ENCODE data around the gene EIF1AD.
"Not testable (repeated sequence)": the region's sequence is repeated elsewhere in the genome, so short reads cannot be mapped to it uniquely, and the experiment has no call there.

EIF1AD gene

GRCh38 chr11:66022401-66023185, 20.6 kb upstream of the EIF1AD start:
- DNase-seq (ENCODE audit: low read depth in 1 of 2, low spot score in 1 of 2) = peak; percentile 61 to 68

- no peak for DNase-seq (ENCODE audit: low read depth in 1 of 2, low spot score in 1 of 2)
Measured at GRCh38 chr11:66020618-66021357, 18.8 kb upstream of the EIF1AD start.

- no peak for DNase-seq (ENCODE audit: low read depth in 1 of 2, low spot score in 1 of 2)
Measured at GRCh38 chr11:66020212-66020611, 18.3 kb upstream of the EIF1AD start.

DNA sequence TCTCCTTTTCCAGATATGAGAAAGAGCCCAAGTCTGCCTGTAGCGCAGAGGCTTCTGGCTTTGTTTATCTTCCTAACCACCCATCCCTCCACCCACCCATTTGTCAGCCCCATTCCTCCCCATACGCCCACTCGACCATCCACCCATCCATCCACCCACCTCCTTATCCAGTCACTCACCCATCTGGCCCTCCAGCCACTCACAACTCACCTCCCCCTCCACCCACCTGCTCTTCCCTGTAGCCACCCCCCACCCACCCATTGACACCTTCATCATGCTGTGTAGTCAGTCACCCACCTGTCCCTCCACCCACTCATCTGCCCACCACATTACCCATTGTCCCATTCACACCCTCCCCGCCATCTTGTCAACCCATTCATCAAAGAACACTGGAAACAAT, 15.4 kb upstream of the EIF1AD start:
- no peak for DNase-seq (ENCODE audit: low read depth in 1 of 2, low spot score in 1 of 2)

GRCh38 chr11:66016793-66017177, 14.8 kb upstream of the EIF1AD start:
- no peak for DNase-seq (ENCODE audit: low read depth in 1 of 2, low spot score in 1 of 2)

DNA sequence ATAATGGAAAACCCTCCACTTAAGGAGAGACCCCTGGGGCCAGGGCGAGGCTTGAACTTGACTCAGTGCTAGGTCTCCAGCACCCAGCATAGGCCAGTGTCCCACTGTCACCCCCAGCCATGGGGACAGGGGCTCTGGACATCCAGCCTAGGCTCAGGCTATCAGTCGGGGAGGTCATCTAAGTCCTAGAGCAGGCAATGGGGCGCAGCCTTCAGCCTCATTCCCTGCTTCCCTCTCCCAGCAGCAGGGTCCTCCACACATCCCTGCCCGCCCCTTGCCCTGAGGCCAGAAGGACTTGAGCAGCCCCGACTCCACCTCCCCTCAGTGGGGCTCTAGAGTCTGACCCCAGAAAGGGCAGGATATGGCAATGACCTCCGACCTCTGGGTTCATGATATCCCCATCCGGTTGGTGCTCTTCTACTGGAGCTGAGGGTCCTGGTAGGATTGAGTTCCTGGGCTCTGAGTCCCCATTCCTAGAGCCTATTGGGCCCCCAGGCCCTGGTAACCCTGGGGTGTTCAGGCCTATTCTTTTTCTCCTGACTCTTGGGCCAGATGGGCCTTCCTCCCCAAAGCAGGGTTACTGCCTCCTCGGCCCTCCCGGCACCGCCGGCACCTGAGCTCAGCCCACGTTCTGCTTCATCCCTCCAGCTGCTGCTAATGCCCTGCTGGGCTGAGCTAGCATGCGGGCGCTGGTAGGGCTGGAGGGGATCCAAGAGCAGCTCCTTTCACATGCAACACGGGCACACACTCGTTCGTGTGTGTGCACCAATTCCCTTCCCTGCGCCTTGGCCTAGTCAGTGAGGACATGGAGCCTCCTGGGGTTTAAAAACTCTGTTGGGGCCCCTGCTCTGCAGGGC, 14.2 kb upstream of the EIF1AD start:
- no peak for DNase-seq (ENCODE audit: low read depth in 1 of 2, low spot score in 1 of 2)

GRCh38 chr11:66015454-66015881, 13.5 kb upstream of the EIF1AD start:
- no peak for DNase-seq (ENCODE audit: low read depth in 1 of 2, low spot score in 1 of 2)

GRCh38 chr11:66014804-66015453, 13.0 kb upstream of the EIF1AD start:
- no peak for DNase-seq (ENCODE audit: low read depth in 1 of 2, low spot score in 1 of 2)

DNA sequence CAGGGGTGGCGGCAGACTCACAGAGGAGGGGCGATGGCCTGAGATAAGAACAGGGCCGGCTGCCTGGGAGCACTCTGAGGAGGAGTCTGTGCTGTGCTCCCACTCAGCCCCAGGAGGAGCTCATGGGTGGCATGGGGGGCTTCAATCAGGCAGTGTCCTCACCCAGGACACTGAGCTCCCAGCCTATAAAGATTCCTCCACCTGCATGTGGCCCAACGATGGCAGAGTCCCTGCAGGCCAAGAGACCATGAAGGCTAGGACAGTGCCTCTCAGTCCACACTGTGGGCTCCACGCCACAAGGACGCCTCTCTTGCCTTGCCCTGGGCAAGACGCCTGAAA, 11.8 kb upstream of the EIF1AD start:
- DNase-seq (ENCODE audit: low read depth in 1 of 2, low spot score in 1 of 2) = no peak

- no peak for DNase-seq (ENCODE audit: low read depth in 1 of 2, low spot score in 1 of 2)
Measured at GRCh38 chr11:66012946-66013761, 11.2 kb upstream of the EIF1AD start.

GRCh38 chr11:66012371-66012945, 10.5 kb upstream of the EIF1AD start:
- no peak for DNase-seq (ENCODE audit: low read depth in 1 of 2, low spot score in 1 of 2)

DNA sequence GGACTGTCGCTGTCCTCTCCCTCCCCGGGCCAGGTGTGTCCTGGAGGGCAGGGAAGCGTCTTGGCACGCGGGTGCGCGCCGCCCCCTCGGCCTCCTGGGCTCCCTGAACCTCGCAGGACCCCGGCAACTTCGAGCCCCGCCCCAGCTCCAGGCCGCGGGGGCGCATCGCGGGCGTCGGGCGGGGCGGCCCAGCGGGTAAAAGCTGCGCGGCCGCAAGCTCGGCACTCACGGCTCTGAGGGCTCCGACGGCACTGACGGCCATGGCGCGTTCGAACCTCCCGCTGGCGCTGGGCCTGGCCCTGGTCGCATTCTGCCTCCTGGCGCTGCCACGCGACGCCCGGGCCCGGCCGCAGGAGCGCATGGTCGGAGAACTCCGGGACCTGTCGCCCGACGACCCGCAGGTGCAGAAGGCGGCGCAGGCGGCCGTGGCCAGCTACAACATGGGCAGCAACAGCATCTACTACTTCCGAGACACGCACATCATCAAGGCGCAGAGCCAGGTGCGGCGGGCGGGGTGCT, 9.9 kb upstream of the EIF1AD start, which contains the start of gene CST6:
Gene CST6 (plus strand): TSS at position 224 of the 519 bp plus-strand sequence. CDS start 37 bp downstream, at position 261.
- DNase-seq (ENCODE audit: low read depth in 1 of 2, low spot score in 1 of 2) = no peak

DNA sequence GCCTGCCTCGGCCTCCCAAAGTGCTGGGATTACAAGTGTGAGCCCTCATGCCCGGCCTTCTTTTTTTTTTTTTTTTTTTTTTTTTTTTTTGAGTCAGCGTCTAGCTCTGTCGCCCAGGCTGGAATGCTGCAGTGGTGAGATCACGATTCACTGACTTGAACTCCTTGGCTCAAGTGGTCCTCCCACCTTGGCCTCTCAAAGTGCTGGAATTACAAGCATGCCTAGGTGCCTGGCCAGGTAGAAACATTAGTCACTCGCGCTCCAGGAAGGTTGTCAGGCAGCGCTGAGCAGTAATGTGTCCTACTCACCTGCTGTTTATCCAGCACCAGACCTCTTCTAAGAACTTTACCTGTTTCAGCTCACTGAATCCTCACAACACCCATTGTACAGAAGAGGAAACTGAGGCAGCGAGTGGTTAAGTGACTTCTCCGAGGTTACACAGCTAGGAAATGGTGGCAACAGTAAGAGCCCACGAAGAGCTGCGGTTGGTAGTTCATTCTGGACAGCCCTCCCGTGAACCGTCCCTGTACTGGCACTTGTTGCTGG, 9.4 kb upstream of the EIF1AD start:
- no peak for DNase-seq (ENCODE audit: low read depth in 1 of 2, low spot score in 1 of 2)

DNA sequence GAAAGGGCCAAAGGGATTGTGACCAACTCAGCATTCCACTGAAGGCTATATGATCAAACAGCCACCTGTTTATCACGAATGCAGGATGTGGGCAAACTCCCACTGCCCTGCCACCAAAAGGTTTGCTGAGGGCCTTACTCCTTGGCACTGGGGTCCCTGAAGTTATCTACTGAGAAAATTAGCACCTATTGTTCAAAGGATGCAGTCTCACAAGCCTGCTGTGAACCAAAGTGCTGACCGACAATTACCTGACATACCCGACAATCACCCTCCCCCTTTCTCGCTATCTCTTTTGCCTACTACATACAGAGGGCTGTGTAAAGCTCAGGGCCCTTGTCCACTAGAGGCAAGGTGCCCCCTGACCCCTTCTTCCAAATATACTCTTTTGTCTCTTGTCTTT, 8.1 kb upstream of the EIF1AD start:
- not testable (repeated sequence) for DNase-seq (ENCODE audit: low read depth in 1 of 2, low spot score in 1 of 2)

GRCh38 chr11:66008468-66009101, 6.6 kb upstream of the EIF1AD start:
- DNase-seq (ENCODE audit: low read depth in 1 of 2, low spot score in 1 of 2) = no peak

DNA sequence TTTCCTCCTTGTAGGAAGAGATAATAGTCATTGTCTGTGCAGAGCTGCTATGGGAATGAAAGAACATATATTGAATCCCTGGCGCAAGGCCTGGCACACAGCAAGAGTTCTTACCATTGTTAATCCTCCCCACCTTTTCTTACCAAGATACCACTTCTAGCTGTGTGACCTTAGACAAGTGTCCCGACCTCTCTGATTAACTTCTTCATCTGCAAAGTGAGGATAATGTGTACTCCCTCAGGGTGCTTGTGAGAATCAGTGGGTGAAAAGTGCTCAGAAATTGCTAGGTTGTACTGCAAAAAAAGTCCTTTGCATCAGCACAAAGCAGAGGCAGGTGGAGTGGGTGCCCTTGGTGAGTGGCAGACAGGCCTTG, 6.1 kb upstream of the EIF1AD start:
- no peak for DNase-seq (ENCODE audit: low read depth in 1 of 2, low spot score in 1 of 2)

- no peak for DNase-seq (ENCODE audit: low read depth in 1 of 2, low spot score in 1 of 2)
Measured at GRCh38 chr11:66007201-66007634, 5.3 kb upstream of the EIF1AD start.

- DNase-seq (ENCODE audit: low read depth in 1 of 2, low spot score in 1 of 2) = no peak
Measured at GRCh38 chr11:66006891-66007176, 4.9 kb upstream of the EIF1AD start.

All from activated T-helper 1 cell treated with anti-CD3 and anti-CD28 coated beads, Interleukin-2, amount 50 U/mL, for 16 hours (primary cell).